ENCODE data around the gene SIGLEC12. TPM values are rescaled to one million over a fixed set of nuclear protein-coding genes. Genes with fewer than 3 reads are reported as not detected.

The SIGLEC12 gene
- total and polyA plus RNA-seq, 2 donors (not counting 1 experiment from before 2014, with no cell fraction given), result not detected

DNA sequence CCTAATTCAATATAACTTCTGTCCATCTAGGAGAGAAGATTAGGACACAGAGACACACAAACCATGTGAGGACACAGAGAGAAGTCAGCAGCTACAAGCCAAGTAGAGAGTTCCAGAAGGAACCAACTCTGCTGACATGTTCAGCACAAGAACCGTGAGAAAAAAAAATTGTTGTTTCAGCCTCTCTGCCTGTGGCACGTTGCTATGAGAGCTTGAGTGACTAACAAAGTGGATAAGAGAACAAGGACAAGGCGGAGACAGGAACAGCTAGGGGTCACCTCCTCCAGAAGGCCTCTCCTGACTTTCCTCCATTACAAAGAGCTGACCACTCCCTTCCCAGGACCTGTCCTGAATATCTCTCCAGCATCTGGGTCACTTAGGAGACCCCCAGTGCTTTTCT, 5.6 kb upstream of the SIGLEC12 start:
- no peaks in the 10 kb centered on the region for H4K20me1 ChIP-seq (ENCODE audit: control insufficient read depth, extremely low read depth, insufficient read depth, low read length)
- no peaks in the 10 kb centered on the region for H3K36me3 ChIP-seq (ENCODE audit: control insufficient read depth, insufficient read depth, low read length)

GRCh38 chr19:51505904-51506303, 4.3 kb upstream of the SIGLEC12 start:
- no peaks in the 10 kb centered on the region for H3K79me2 ChIP-seq (ENCODE audit: control insufficient read depth, insufficient read depth, low read length)
- H3K4me2 ChIP-seq (ENCODE audit: extremely low read depth, insufficient read depth, low read length), result no peak overlapping the region
- no peaks in the 10 kb centered on the region for H4K20me1 ChIP-seq (ENCODE audit: control insufficient read depth, extremely low read depth, insufficient read depth, low read length)
- H3K27me3 ChIP-seq (ENCODE audit: control insufficient read depth, insufficient read depth, low read length), result no peaks in the 10 kb centered on the region
- no peaks in the 10 kb centered on the region for H3K9me3 ChIP-seq (ENCODE audit: control insufficient read depth, insufficient read depth, low read depth, low read length)
- no peak for TF ChIP-seq EZH2 (IDR thresholded peaks at IDR 0.05; ENCODE audit: low read length, missing control alignments)
- TF ChIP-seq, protein P1, sequence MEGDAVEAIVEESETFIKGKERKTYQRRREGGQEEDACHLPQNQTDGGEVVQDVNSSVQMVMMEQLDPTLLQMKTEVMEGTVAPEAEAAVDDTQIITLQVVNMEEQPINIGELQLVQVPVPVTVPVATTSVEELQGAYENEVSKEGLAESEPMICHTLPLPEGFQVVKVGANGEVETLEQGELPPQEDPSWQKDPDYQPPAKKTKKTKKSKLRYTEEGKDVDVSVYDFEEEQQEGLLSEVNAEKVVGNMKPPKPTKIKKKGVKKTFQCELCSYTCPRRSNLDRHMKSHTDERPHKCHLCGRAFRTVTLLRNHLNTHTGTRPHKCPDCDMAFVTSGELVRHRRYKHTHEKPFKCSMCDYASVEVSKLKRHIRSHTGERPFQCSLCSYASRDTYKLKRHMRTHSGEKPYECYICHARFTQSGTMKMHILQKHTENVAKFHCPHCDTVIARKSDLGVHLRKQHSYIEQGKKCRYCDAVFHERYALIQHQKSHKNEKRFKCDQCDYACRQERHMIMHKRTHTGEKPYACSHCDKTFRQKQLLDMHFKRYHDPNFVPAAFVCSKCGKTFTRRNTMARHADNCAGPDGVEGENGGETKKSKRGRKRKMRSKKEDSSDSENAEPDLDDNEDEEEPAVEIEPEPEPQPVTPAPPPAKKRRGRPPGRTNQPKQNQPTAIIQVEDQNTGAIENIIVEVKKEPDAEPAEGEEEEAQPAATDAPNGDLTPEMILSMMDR (conservative IDR thresholded peaks at IDR 0.05 in 1 of 2, IDR thresholded peaks at IDR 0.05 in 1 of 2; ENCODE audit: low read depth in 1 of 2, low read length in 2 of 2), result no peak
- H3K9ac ChIP-seq (ENCODE audit: insufficient read depth, low read length), result no peak overlapping the region
- no peak overlapping the region for H3K4me3 ChIP-seq (replicated peaks in 1 of 4; ENCODE audit: control extremely low read depth in 1 of 4, insufficient read depth in 1 of 4, low read depth in 3 of 4, low read length in 4 of 4)
- H3K27ac ChIP-seq (ENCODE audit: insufficient read depth, low read length), result no peak overlapping the region
- no peaks in the 10 kb centered on the region for H3K4me1 ChIP-seq (ENCODE audit: control insufficient read depth, extremely low read depth, insufficient read depth, low read length)
- H3K36me3 ChIP-seq (ENCODE audit: control insufficient read depth, insufficient read depth, low read length), result no peaks in the 10 kb centered on the region
- no peak overlapping the region for H2AFZ ChIP-seq (ENCODE audit: low read length)
- DNase-seq (ENCODE audit: low read depth in 2 of 2), result no peak

More for the DNA sequence above, 5.6 kb upstream of the SIGLEC12 start:
- Histone ChIP-seq H3K9ac (ENCODE audit: insufficient read depth, low read length) (no peak overlapping the region), H3K9me3 (ENCODE audit: control insufficient read depth, insufficient read depth, low read depth, low read length) (no peaks in the 10 kb centered on the region), H3K79me2 (ENCODE audit: control insufficient read depth, insufficient read depth, low read length) (no peaks in the 10 kb centered on the region), H2AFZ (ENCODE audit: low read length) (no peak overlapping the region), H3K4me1 (ENCODE audit: control insufficient read depth, extremely low read depth, insufficient read depth, low read length) (no peaks in the 10 kb centered on the region), H3K27me3 (ENCODE audit: control insufficient read depth, insufficient read depth, low read length) (no peaks in the 10 kb centered on the region), H3K4me3 (replicated peaks in 1 of 4; ENCODE audit: control extremely low read depth in 1 of 4, insufficient read depth in 1 of 4, low read depth in 3 of 4, low read length in 4 of 4) (no peak overlapping the region), H3K27ac (ENCODE audit: insufficient read depth, low read length) (no peak overlapping the region), H3K4me2 (ENCODE audit: extremely low read depth, insufficient read depth, low read length) (no peak overlapping the region)
- DNase-seq (ENCODE audit: low read depth in 2 of 2), result no peak
- TF ChIP-seq, protein P1 (conservative IDR thresholded peaks at IDR 0.05 in 1 of 2, IDR thresholded peaks at IDR 0.05 in 1 of 2; ENCODE audit: low read depth in 1 of 2, low read length in 2 of 2), result no peak
- TF ChIP-seq EZH2 (IDR thresholded peaks at IDR 0.05; ENCODE audit: low read length, missing control alignments), result no peak

GRCh38 chr19:51503896-51504295, 2.3 kb upstream of the SIGLEC12 start:
- no peak overlapping the region for H3K4me2 ChIP-seq (ENCODE audit: extremely low read depth, insufficient read depth, low read length)
- TF ChIP-seq EZH2 (IDR thresholded peaks at IDR 0.05; ENCODE audit: low read length, missing control alignments), result no peak
- TF ChIP-seq, protein P1 (conservative IDR thresholded peaks at IDR 0.05 in 1 of 2, IDR thresholded peaks at IDR 0.05 in 1 of 2; ENCODE audit: low read depth in 1 of 2, low read length in 2 of 2), result no peak
- no peak overlapping the region for H3K9ac ChIP-seq (ENCODE audit: insufficient read depth, low read length)
- no peaks in the 10 kb centered on the region for H3K9me3 ChIP-seq (ENCODE audit: control insufficient read depth, insufficient read depth, low read depth, low read length)
- H3K27ac ChIP-seq (ENCODE audit: insufficient read depth, low read length), result no peak overlapping the region
- no peaks in the 10 kb centered on the region for H4K20me1 ChIP-seq (ENCODE audit: control insufficient read depth, extremely low read depth, insufficient read depth, low read length)
- H3K4me3 ChIP-seq (replicated peaks in 1 of 4; ENCODE audit: control extremely low read depth in 1 of 4, insufficient read depth in 1 of 4, low read depth in 3 of 4, low read length in 4 of 4), result no peak overlapping the region
- no peaks in the 10 kb centered on the region for H3K79me2 ChIP-seq (ENCODE audit: control insufficient read depth, insufficient read depth, low read length)
- no peak overlapping the region for H2AFZ ChIP-seq (ENCODE audit: low read length)
- no peaks in the 10 kb centered on the region for H3K4me1 ChIP-seq (ENCODE audit: control insufficient read depth, extremely low read depth, insufficient read depth, low read length)
- no peaks in the 10 kb centered on the region for H3K36me3 ChIP-seq (ENCODE audit: control insufficient read depth, insufficient read depth, low read length)
- no peak for DNase-seq (ENCODE audit: low read depth in 2 of 2)
- H3K27me3 ChIP-seq (ENCODE audit: control insufficient read depth, insufficient read depth, low read length), result no peaks in the 10 kb centered on the region

Data from fibroblast of lung (primary cell).